NCI-H748 (cell line): Measurements from ENCODE around the gene MCC.

ENCODE experiments used
- DNase-seq: peaks from one replicate; lab custom pipeline; 2025; ENCODE audit not compliant: unreplicated experiment; lab: John Stamatoyannopoulos, UW

Gene MCC

DNA sequence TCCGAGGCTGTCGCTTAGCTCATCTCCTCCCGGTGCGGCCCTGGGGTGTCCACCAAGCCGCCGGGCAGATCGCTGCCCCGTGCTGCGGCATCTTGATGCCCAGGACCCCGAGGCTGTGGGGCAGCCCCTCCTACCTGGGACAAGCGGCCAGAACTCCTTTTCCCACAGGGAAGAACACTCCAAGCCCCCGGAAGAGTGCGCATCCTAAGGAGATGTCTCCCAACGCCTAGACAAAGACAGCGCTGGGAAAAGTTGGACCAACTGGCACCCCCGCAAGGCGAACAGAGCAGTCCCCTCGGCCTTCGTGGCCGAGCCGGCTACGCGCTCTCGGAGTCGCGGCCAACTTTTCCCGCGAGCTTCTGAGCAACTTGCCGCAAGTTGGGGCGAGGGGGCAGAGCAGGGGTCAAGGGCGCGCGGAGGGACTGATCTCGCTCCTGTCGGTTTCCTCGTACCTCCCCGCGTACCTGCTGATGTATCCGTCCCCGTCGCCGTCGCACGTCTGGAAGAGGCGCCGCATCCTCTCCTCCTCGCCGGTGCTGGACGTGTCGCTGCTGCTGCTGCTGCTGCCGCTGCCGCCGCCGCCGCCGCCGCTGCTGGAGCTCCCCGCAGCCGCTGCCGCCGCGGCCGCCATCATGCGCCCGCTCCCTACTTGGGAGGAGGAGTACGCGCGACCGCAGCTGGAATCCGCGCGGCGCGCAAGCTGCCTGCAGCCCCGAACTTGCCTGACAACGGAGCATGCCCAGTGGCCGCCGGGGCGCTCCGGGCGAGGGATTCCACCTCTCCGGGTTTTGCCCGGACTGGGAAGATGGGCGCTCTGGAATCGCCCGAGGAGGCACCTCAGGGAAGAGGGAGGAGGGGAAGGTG lies at the start of gene MCC:
MCC (minus strand) TSS at position 673 of the 864 bp plus-strand sequence.
- DNase-seq, result peak; percentile 73

DNA sequence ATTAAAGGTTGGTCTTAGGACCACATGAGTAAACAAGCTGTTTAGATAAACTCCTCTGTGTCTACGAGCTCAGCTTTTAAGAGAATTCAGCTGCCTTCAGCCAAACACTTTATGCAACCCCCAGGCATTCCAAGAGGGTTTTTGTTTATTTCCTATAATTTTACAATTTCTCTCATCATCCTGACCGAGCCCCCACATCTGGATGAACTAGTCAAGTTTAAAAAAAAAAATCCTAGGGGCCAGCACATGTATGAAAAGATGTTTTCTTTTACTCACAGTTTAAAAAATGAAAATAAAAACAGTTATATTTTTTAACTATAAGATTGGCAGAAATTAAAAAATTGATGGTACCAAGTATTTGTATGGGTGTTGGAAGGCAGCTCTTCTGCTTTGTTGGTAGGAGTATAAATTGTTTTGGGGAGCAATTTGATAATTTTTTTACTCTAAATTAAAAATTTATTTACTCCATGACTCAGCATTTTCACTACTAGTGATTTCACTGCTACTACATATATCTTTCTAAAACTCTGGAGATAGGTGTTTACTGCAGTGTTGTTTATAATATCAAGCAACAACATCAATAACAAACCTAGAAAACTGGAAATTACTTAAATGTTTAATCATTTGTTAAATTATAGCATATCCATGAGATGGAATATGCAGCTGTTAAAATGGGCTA lies 43.4 kb upstream of the MCC start:
- DNase-seq, result no peak

DNA sequence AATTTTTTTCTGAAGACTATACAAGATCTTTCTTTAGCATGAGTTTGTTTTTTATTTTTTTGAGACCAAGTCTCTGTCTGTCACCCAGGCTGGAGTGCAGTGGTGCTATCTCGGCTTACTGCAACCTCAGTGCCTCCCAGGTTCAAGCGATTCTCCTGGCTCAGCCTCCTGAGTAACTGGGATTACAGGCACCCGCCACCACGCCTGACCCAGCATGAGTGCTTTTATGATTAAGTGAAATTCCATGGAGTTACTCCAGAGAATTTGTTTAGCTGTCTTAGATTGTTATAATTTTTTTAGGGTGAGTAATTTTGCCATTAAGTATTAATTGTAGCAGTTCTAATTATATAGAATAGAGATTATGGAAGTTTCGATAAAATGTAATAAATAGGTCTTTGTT lies 39.5 kb upstream of the MCC start:
- no peak for DNase-seq

DNA sequence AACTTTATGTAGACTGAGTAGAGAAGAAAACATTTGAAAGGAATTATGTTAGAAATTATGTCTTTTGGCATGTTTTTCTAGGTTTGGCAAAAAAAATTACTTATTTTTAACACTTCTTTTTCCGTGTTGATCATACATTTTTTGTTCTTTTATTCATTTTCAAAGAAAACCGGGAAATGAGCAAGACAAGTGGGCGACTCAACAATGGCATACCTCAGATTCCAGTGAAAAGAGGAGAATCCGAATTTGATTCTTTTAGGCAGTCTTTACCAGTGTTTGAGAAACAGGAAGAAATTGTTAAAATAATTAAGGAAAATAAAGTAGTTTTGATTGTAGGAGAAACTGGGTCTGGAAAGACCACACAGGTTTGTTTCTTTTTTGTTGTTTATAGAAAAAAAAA lies 38.2 kb upstream of the MCC start:
- DNase-seq, result no peak

DNA sequence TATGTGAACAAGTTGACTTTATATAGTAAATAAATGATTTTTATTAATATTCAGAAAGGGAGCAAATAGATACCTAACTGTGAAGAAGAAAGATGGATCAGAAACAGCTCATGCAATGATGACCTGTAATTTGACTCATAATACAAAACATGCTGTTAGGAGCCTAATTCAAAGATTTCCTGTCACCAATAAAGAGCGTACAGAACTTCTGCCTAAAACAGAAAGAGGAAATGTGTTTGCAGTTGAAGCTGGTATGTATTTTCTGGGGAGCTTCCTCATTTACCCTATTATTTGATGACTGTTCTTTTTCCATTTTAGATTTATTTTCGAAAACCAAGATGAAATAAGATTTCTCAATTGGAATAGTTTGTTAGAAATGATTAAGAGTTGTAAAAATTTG lies 36.7 kb upstream of the MCC start:
- DNase-seq, result no peak

DNA sequence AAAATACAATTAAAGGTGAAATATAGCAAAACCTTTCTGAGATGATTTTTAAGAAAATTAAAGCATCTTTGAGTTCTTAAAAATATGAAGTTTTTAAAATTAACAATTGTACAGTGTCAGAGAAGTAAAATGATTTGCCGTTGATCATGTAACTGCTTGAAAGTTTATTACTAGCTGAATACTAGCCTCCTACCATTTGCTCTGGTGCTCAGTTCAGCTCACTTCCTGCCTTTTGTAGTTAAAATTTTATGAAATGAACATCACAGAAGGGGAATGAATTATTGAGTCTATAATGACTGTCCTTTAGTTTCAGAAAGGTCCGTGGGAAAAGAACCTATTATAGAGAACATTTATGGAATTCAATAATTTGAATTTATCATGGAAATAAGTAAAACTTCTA lies 34.9 kb upstream of the MCC start:
- no peak for DNase-seq

DNA sequence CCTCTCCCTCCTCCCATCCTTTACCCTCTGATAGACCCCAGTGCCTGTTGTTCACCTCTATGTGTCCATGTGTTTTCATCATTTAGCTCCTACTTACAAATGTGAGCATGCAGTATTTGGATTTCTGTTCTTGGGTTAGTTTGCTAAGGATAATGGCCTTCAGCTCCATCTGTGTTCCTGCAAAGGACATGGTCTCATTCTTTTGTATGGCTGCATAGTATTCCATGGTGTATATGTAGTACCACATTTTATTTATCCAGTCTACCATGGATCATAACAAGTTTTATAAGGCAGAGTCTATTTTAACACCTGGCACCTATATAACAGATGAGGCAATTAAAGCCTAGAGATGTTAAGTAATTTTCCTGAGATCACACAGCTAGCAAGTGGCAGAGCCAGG lies 32.6 kb upstream of the MCC start:
- DNase-seq, result no peak

DNA sequence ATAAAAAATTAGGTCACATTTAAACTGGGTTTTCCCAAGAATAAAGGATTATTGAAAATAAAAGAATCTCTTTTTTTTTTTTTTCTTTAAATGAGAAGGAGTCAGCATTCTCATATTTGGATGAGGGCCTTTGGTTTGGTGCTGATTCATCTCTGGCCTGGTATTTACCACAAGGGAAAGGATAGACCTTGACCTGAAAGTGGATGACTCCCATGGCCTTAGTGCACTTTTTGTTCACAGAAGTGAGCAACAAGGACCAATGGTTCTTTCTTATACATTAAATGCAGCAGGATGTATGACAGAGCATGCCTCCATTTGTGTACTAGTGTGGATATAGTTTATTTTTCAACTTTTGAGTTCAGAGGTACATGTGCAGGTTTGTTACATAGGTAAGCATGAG lies 32.2 kb upstream of the MCC start:
- no peak for DNase-seq

DNA sequence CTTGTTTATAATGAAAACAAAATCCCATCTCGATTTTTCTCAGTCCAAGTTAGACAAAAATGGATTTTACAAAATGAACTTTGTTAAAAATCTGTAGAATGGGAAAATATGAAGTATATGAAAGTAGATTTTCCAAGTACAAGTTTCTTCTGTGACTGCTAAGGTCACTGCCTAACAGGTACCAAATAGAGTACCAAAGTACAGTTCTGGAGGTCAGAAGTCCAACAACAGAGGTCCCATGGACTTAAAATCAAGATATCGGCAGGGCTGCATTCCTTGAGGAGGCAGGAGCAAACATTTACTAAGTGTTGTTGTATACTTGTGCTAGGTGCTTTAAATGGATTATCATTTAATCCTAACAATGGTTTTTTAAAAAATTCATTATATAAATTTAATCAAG lies 31.2 kb upstream of the MCC start:
- no peak for DNase-seq

DNA sequence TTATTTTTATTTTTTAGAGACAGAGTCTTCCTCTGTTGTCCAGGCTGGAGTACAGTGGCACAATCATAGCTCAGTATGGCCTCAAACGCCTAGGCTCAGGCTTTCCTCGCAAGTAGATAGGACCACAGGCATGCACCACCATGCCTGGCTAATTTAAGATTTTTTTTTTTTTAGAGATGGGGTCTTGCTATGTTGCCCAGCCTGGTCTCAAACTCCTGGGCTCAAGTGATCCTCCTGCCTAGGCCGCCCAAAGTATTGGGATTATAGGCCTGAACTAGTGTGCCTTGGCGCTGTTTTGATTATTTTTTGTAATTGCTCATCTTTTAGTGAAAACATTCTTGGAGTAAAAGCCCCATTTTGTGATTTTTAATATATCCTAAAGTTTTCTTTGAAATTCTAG lies 30.6 kb upstream of the MCC start:
- no peak for DNase-seq

DNA sequence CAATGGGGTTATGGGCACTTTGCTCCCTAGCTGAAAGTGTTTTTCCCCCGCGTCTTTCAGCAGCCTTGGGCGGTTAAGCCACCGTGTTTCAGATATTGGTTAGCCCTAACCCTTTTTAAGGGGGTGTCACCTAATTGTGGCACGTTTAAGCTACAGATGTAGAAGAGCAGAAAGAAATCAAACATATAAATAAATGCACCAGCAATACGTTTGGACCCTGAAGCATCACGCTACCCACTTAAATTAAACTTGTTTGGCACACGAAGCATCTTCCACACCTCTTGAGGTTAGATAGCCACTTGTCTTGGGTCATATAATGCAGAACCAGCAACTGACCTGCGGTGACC lies 26.0 kb upstream of the MCC start:
- no peak for DNase-seq

DNA sequence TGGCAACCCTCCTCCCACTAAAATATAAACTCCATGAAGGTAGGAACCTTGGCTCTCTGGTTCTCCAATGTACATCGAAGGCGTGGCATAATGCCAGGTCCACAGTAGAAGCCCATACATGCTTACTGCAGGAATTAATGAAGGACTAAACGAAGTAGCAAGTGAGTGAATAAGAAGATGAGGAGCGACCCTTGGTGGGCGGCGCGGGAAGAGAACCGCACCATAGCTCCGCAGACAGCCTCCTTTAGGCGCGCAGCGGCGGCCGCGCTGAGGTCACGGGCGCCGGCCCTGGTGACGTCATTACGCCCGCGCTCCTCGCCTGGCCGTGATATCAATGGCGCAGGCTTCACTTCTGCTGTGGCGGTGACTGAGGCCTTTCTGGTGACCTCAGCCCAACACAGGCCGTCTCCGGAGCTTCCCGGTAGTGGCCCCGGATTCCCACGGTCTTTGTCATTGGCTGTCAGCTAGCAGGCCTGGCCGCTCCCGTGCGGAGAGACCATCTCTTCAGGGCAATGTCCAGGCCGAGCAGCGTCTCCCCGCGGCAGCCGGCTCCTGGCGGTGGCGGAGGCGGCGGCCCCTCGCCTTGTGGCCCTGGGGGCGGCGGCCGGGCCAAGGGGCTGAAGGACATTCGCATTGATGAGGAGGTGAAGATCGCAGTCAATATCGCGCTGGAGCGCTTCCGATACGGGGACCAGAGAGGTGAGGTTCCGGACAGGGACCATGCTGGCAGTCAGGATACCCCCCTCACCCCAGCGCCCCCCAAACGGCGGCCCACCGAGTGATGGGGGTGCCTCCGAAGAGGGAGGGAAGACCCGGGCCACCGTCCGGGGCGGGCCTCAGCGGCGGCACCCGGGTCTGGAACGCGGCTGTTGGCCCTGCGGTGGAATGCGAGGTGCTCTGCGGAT lies 25.4 kb upstream of the MCC start, which contains the start of gene YTHDC2:
YTHDC2 (plus strand) TSS at position 311 of the 905 bp plus-strand sequence; CDS start at position 513, 202 bp downstream.
- peak; percentile 90 for DNase-seq

DNA sequence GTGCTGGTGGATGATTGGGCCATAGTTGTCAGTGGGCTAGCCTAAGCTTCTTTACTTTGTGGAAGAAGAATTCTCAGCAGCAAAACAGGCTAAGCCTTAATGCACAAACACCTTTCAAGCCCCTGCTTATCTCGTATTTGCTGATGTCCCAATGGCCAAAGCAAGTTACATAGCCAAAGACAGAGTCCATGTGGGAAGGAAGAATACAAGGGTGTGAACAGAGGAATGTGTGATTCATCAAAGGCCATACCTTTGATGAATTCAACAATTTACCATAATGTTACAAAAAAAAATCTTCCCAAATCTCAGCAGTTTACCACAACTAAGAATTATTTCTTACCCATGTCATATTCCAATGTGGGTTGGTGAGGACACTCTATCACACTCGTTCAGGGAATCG lies 24.1 kb upstream of the MCC start:
- DNase-seq, result no peak

DNA sequence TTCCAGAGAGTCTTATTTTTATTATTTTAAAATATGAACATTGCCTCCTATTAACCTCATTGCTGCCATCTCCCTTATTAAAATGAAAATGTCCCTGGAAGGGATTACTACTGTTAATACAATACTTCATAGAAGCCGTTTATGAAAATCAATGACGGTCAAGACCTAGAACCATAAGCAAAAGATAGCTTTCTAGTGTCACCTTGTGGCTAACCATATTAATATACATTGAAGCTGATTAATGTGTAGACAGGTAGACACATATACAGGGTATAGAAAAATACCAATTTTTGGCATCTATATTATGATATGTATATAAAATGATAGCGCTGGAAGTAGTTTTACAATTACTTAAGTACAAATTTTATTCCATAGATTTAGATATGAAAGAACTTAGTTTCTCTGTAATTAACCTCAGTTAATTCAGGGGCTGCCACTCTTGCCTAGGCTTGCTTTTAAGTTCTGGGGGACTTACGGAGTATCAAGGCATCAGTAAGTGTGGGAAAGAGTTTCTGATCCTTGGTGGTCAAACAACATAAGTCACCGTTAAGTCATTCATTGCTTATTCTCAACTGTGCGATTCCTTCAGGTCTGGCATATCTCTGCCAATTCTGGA lies 22.7 kb upstream of the MCC start:
- peak; percentile 38 for DNase-seq

DNA sequence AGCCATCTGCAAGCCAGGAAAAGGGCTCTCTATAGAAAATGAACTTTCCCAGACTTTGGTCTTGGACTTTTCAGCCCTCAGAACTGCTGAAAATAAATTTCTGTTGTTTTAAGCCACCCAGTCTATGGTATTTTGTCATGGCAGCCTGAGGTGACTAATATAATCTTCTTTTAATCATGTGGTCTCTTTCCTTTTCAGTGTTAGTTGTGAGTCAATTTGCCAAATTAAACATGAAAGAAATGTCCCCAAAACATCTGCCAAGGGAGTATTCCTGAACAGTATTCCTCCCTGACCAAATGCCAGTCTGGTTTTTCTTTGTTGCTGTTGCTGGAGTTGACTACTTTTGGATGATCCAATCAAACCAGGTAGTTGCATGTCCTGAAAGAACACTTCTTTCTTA lies 20.5 kb upstream of the MCC start:
- no peak for DNase-seq

DNA sequence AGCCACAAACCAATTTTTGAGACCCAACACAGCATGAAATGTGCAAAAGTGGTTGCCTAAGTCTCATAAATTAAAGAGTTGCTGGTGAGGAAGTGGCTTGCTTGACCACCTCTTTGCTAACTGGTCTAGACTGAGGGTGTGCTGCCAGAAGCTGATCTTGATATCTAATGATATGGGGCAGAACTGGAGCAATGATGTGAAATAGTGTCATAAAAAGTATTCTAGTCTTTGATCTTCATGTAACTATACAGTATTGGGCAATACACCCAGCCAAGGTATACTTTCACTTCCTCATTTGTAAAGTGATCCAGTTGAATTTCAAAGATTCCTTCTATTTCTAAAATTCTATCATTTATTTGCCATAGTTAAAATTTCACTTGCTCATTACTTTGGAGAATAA lies 19.3 kb upstream of the MCC start:
- no peak for DNase-seq

DNA sequence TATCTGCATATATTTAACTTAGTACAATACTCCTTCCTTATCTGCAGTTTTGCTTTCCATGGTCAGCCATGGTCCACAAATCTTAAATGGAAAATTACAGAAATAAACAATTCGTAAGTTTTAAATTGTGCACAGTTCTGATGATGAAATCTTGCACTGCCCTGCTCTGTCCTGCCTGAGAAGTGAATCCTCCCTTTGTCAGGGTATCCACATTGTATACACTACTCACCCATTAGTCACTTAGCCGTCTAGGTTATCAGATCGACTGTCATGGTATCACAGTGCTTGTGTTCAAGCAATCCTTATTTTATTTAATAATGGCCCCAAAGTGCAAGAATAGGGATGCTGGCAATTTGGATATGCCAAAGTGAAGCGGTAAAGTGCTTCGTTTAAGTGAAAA lies 16.9 kb upstream of the MCC start:
- DNase-seq, result no peak

DNA sequence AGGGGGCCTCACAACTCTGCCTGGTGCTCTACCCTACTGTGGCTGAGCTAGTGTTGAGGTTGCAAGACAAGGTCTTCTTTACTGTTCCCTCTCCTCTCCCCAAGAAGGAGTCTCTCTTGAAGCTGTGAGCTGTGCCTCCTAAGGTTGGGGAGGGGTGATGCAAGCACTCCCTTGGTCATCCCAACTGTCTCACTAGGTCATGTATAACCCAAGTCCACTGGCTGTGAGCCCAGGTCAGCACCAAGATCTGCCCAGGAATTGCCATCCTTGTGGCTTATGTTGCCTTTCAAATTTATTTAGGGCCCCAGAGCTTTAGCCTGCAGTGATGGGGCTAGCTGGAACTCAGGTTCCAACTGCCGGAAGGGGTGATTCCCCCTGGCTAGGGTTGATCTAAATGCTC lies 14.9 kb upstream of the MCC start:
- DNase-seq, result no peak

DNA sequence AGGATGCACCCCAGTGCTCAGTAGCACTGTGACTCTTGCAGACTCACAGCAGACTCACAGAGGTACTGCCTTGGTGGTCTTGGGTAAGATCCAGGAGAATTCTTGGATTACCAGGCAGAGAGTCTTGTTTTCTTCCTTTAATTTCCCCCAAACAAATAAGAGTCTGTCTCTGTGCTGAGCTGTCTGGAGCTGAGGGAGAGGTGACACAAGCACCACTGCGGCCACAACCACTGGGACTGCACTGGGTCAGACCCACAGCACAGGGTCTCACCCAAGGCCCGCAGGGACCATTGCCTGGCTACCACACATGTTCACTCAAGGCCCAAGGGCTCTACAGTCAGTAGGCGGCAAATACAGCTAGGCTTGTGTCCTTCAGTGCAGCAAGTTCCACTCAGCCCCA lies 13.8 kb upstream of the MCC start:
- DNase-seq, result no peak

DNA sequence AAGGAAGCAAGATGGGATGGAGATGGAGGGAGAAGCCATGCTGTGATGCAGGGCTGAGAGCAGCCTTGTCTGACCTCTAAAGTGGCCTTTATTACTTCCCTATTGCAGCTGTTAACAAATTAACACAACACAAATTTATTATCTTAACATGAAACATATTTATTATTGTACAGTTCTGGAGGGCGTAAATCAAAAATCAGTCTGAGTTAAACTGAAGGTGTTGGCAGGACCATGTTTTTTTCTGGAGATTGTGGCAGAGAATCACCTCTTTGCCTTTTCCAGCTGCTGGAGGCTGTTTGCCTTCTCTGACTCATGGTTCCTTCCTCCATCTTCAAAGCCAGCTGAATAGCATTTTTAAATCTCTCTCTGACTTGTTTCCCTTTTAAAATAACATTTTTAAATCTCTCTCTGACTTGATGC lies 7.2 kb upstream of the MCC start:
- no peak for DNase-seq

DNA sequence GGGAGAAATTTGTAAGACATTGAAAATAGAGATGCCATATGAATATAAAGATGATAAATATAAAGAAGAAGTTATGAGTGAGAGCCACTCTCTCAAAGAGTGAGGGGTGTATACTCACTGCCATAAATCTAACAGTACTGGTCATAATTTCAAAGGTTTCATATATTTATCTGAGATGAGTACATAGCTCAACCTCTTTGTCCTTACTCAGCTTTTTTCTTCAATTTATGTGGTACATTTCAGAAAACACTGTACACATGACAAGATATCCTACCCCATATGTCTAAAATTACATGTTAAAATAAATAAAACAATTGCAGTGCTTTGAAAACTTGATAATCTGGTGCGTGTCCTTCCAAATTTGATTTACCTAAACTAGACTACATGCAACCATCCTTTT lies 5.2 kb upstream of the MCC start:
- no peak for DNase-seq
